ENCODE results near the gene NCOA4.
"Not testable (repeated sequence)": the region's sequence is repeated elsewhere in the genome, so short reads cannot be mapped to it uniquely, and the experiment has no call there.

Gene NCOA4

GRCh38 chr10:46052057-46052790 is 21.8 kb upstream of the NCOA4 start:
- DNase-seq = no peak

- DNase-seq = no peak
Observed at GRCh38 chr10:46050941-46051623, 20.7 kb upstream of the NCOA4 start.

- not testable (repeated sequence) for DNase-seq
Observed at GRCh38 chr10:46049497-46049831, 19.0 kb upstream of the NCOA4 start.

- no peak for DNase-seq
Observed at GRCh38 chr10:46048152-46048551, 17.7 kb upstream of the NCOA4 start.

- DNase-seq = no peak
Observed at GRCh38 chr10:46046261-46046660, 15.8 kb upstream of the NCOA4 start, which contains the start of gene MSMB. Gene MSMB, minus strand, starts transcription at chr10:46046269. Its CDS starts 32 bp downstream, at chr10:46046237.

- no peak for DNase-seq
Observed at GRCh38 chr10:46042527-46042926, 12.1 kb upstream of the NCOA4 start.

- no peak for DNase-seq
Observed at GRCh38 chr10:46040004-46040403, 9.6 kb upstream of the NCOA4 start.

- DNase-seq = no peak
Observed at GRCh38 chr10:46037107-46037825, 6.8 kb upstream of the NCOA4 start.

GRCh38 chr10:46035923-46036849 is 5.8 kb upstream of the NCOA4 start:
- no peak for DNase-seq

- DNase-seq = no peak
Observed at GRCh38 chr10:46033602-46034011, 3.2 kb upstream of the NCOA4 start.

GRCh38 chr10:46031648-46032532 is 1.5 kb upstream of the NCOA4 start:
- no peak for DNase-seq

GRCh38 chr10:46029461-46030030 is 877 bp downstream of the NCOA4 start:
- no peak for DNase-seq

GRCh38 chr10:46028584-46029460 is 1.6 kb downstream of the NCOA4 start:
- DNase-seq = no peak

- no peak for DNase-seq
Observed at GRCh38 chr10:46026106-46026505, 4.3 kb downstream of the NCOA4 start.

GRCh38 chr10:46025406-46025805 is 5.0 kb downstream of the NCOA4 start:
- no peak for DNase-seq

GRCh38 chr10:46024948-46025347 is 5.5 kb downstream of the NCOA4 start:
- no peak for DNase-seq

GRCh38 chr10:46022978-46023702 is 7.3 kb downstream of the NCOA4 start:
- peak; percentile 91 for DNase-seq

- no peak for DNase-seq
Observed at GRCh38 chr10:46020344-46020657, 10.1 kb downstream of the NCOA4 start.

GRCh38 chr10:46019569-46020343 is 10.7 kb downstream of the NCOA4 start:
- no peak for DNase-seq

Data from activated CD8-positive, alpha-beta memory T cell treated with anti-CD3 and anti-CD28 coated beads, Interleukin-2, amount 50 U/mL, for 48 hours (primary cell).